ENCODE data around the gene MSRB3. TPM values are rescaled to one million over a fixed set of nuclear protein-coding genes. Genes with fewer than 3 reads are reported as not detected.

Gene MSRB3
- total and polyA plus RNA-seq, 4 donors, result 1.0 to 5.2 (median 3.1) TPM

DNA sequence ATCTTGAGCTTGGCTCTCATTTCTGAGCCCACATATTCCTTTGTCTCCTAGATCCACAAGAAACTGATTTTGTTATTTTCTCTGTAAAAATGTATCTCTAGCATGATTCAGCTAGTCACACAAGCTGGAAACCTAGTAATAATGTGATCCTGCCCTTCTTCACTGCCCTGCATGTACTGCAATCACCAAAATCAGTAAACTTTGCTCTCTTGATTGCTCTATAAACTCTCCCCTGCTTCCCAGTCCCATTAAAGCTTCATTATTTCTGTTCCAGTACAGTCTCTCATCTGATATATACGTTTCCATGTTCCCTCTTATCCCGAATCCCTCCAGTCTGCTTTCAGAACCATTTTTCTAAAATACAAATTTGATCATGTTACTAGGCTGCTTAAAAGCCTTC, 166.5 kb downstream of the MSRB3 start:
- Histone ChIP-seq H3K9me3 (ENCODE audit: control insufficient read depth in 4 of 4, low read length in 3 of 4) (no peaks in the 10 kb centered on the region), H3K27ac (ENCODE audit: low read depth in 1 of 2, low read length in 2 of 2) (no peak overlapping the region), H3K27me3 (ENCODE audit: control insufficient read depth in 4 of 4, insufficient read depth in 4 of 4, low read length in 3 of 4) (no peaks in the 10 kb centered on the region), H3K36me3 (ENCODE audit: control insufficient read depth in 4 of 4, insufficient read depth in 3 of 4, low read depth in 1 of 4, low read length in 3 of 4) (no peaks in the 10 kb centered on the region), H3K9ac (ENCODE audit: low read depth in 1 of 2, low read length in 2 of 2) (no peak overlapping the region), H3K4me3 (ENCODE audit: low read depth in 1 of 3, low read length in 3 of 3) (no peak overlapping the region), H3K4me1 (ENCODE audit: control insufficient read depth in 4 of 4, insufficient read depth in 4 of 4, low read length in 3 of 4) (no peaks in the 10 kb centered on the region)
- no peak for DNase-seq (ENCODE audit: low spot score)
- WGBS, result 83% methylated on average over 2 of the region's 2 CpGs
- no peak for TF ChIP-seq RAD21 (IDR thresholded peaks at IDR 0.05)

DNA sequence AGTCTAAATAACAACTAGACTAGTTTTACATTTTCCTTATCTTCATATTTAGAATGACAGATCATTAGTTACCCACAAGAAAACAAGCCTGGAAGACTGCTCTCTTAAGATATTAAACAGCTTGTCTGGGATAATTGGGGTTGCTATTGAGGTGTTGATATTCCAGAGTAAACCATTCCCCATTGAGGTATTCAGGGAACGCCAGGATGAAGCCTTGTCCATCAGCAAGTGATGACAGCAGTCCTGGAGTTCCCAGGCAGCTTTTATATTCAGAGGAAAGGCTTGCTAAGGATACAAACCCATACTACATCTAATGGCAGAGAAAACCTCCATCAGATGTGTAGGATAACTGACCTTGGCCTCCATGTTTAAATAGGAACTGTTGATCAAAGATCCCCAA, 168.4 kb downstream of the MSRB3 start:
- TF ChIP-seq RXRA (IDR thresholded peaks at IDR 0.05) (no peak), HNF4G (IDR thresholded peaks at IDR 0.05) (no peak), JUND (IDR thresholded peaks at IDR 0.05) (no peak), GABPA (IDR thresholded peaks at IDR 0.05 in 1 of 2, conservative IDR thresholded peaks at IDR 0.05 in 1 of 2) (no peak)
- TF ChIP-seq, protein P1, sequence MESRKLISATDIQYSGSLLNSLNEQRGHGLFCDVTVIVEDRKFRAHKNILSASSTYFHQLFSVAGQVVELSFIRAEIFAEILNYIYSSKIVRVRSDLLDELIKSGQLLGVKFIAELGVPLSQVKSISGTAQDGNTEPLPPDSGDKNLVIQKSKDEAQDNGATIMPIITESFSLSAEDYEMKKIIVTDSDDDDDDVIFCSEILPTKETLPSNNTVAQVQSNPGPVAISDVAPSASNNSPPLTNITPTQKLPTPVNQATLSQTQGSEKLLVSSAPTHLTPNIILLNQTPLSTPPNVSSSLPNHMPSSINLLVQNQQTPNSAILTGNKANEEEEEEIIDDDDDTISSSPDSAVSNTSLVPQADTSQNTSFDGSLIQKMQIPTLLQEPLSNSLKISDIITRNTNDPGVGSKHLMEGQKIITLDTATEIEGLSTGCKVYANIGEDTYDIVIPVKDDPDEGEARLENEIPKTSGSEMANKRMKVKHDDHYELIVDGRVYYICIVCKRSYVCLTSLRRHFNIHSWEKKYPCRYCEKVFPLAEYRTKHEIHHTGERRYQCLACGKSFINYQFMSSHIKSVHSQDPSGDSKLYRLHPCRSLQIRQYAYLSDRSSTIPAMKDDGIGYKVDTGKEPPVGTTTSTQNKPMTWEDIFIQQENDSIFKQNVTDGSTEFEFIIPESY (IDR thresholded peaks at IDR 0.05), result no peak
- no peaks in the 10 kb centered on the region for H3K27me3 ChIP-seq (ENCODE audit: control insufficient read depth in 4 of 4, insufficient read depth in 4 of 4, low read length in 3 of 4)

DNA sequence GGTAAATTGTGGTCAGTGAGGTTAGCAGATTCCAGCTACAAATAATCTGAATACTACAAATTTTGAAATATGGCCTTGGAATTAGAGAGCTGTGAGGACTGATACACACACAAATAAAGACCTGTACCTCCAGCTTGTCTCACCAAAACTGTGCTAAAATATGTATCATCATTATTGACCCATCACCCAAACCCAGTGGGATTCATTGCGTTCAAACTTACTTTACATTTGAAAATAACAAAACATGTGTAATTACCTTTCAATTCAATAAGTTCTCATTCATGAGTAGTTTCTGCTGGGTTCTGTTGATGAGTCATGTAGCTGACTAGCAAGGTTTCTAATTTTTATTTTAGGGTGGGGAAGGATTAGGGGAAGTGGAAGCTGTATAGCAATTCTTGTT, 170.9 kb downstream of the MSRB3 start:
- H3K9ac ChIP-seq (ENCODE audit: low read depth in 1 of 2, low read length in 2 of 2), result no peak overlapping the region
- no peak overlapping the region for H3K4me3 ChIP-seq (ENCODE audit: low read depth in 1 of 3, low read length in 3 of 3)
- TF ChIP-seq, protein P2, sequence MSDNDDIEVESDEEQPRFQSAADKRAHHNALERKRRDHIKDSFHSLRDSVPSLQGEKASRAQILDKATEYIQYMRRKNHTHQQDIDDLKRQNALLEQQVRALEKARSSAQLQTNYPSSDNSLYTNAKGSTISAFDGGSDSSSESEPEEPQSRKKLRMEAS (IDR thresholded peaks at IDR 0.05), result no peak
- TF ChIP-seq JUND (IDR thresholded peaks at IDR 0.05), result no peak
- no peak for TF ChIP-seq HNF4G (IDR thresholded peaks at IDR 0.05)
- TF ChIP-seq, protein P3, sequence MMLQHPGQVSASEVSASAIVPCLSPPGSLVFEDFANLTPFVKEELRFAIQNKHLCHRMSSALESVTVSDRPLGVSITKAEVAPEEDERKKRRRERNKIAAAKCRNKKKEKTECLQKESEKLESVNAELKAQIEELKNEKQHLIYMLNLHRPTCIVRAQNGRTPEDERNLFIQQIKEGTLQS (IDR thresholded peaks at IDR 0.05), result no peak
- no peak for TF ChIP-seq FOXA2 (IDR thresholded peaks at IDR 0.05)
- TF ChIP-seq, protein P4, sequence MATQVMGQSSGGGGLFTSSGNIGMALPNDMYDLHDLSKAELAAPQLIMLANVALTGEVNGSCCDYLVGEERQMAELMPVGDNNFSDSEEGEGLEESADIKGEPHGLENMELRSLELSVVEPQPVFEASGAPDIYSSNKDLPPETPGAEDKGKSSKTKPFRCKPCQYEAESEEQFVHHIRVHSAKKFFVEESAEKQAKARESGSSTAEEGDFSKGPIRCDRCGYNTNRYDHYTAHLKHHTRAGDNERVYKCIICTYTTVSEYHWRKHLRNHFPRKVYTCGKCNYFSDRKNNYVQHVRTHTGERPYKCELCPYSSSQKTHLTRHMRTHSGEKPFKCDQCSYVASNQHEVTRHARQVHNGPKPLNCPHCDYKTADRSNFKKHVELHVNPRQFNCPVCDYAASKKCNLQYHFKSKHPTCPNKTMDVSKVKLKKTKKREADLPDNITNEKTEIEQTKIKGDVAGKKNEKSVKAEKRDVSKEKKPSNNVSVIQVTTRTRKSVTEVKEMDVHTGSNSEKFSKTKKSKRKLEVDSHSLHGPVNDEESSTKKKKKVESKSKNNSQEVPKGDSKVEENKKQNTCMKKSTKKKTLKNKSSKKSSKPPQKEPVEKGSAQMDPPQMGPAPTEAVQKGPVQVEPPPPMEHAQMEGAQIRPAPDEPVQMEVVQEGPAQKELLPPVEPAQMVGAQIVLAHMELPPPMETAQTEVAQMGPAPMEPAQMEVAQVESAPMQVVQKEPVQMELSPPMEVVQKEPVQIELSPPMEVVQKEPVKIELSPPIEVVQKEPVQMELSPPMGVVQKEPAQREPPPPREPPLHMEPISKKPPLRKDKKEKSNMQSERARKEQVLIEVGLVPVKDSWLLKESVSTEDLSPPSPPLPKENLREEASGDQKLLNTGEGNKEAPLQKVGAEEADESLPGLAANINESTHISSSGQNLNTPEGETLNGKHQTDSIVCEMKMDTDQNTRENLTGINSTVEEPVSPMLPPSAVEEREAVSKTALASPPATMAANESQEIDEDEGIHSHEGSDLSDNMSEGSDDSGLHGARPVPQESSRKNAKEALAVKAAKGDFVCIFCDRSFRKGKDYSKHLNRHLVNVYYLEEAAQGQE (IDR thresholded peaks at IDR 0.05), result no peak
- TF ChIP-seq SP1 (IDR thresholded peaks at IDR 0.05), result no peak
- TF ChIP-seq RXRA (IDR thresholded peaks at IDR 0.05), result no peak
- TF ChIP-seq YY1 (IDR thresholded peaks at IDR 0.05), result no peak
- no peak for TF ChIP-seq NR2F2 (IDR thresholded peaks at IDR 0.05)
- TF ChIP-seq, protein P1 (IDR thresholded peaks at IDR 0.05), result no peak
- TF ChIP-seq RAD21 (IDR thresholded peaks at IDR 0.05), result no peak
- TF ChIP-seq EGR1 (IDR thresholded peaks at IDR 0.05; ENCODE audit: low read depth in 2 of 2), result no peak
- TF ChIP-seq, protein P5, sequence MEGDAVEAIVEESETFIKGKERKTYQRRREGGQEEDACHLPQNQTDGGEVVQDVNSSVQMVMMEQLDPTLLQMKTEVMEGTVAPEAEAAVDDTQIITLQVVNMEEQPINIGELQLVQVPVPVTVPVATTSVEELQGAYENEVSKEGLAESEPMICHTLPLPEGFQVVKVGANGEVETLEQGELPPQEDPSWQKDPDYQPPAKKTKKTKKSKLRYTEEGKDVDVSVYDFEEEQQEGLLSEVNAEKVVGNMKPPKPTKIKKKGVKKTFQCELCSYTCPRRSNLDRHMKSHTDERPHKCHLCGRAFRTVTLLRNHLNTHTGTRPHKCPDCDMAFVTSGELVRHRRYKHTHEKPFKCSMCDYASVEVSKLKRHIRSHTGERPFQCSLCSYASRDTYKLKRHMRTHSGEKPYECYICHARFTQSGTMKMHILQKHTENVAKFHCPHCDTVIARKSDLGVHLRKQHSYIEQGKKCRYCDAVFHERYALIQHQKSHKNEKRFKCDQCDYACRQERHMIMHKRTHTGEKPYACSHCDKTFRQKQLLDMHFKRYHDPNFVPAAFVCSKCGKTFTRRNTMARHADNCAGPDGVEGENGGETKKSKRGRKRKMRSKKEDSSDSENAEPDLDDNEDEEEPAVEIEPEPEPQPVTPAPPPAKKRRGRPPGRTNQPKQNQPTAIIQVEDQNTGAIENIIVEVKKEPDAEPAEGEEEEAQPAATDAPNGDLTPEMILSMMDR (IDR thresholded peaks at IDR 0.05; ENCODE audit: low read depth, low read length, missing input control), result no peak
- no peak for TF ChIP-seq TAF1 (conservative IDR thresholded peaks at IDR 0.05)
- no peak for TF ChIP-seq FOXA1 (IDR thresholded peaks at IDR 0.05)
- no peaks in the 10 kb centered on the region for H3K4me1 ChIP-seq (ENCODE audit: control insufficient read depth in 4 of 4, insufficient read depth in 4 of 4, low read length in 3 of 4)
- H3K9me3 ChIP-seq (ENCODE audit: control insufficient read depth in 4 of 4, low read length in 3 of 4), result no peaks in the 10 kb centered on the region
- no peak for DNase-seq (ENCODE audit: low spot score)
- WGBS, result 96% methylated on average over 1 of the region's 1 CpG
- no peak overlapping the region for H3K27ac ChIP-seq (ENCODE audit: low read depth in 1 of 2, low read length in 2 of 2)
- H3K27me3 ChIP-seq (ENCODE audit: control insufficient read depth in 4 of 4, insufficient read depth in 4 of 4, low read length in 3 of 4), result no peaks in the 10 kb centered on the region
- no peaks in the 10 kb centered on the region for H3K36me3 ChIP-seq (ENCODE audit: control insufficient read depth in 4 of 4, insufficient read depth in 3 of 4, low read depth in 1 of 4, low read length in 3 of 4)

More for the DNA sequence above, 168.4 kb downstream of the MSRB3 start:
- Histone ChIP-seq H3K4me3 (ENCODE audit: low read depth in 1 of 3, low read length in 3 of 3) (no peak overlapping the region), H3K9ac (ENCODE audit: low read depth in 1 of 2, low read length in 2 of 2) (no peak overlapping the region), H3K27ac (ENCODE audit: low read depth in 1 of 2, low read length in 2 of 2) (no peak overlapping the region), H3K9me3 (ENCODE audit: control insufficient read depth in 4 of 4, low read length in 3 of 4) (no peaks in the 10 kb centered on the region), H3K36me3 (ENCODE audit: control insufficient read depth in 4 of 4, insufficient read depth in 3 of 4, low read depth in 1 of 4, low read length in 3 of 4) (no peaks in the 10 kb centered on the region), H3K4me1 (ENCODE audit: control insufficient read depth in 4 of 4, insufficient read depth in 4 of 4, low read length in 3 of 4) (no peaks in the 10 kb centered on the region)
- DNase-seq (ENCODE audit: low spot score), result no peak
- 85% methylated on average over 1 of the region's 1 CpG for WGBS

All from liver (tissue), 9 donors.